ENCODE data around the gene EIF3D. TPM values are rescaled to one million over a fixed set of nuclear protein-coding genes. Genes with fewer than 3 reads are reported as not detected.
"Not testable (repeated sequence)": the region's sequence is repeated elsewhere in the genome, so short reads cannot be mapped to it uniquely, and the experiment has no call there.

The EIF3D gene
- total RNA-seq, 2 donors from 2014 or later: 141 to 250 TPM

- DNase-seq (ENCODE audit: low spot score): no peak
- Histone ChIP-seq H3K27me3 (replicated peaks; ENCODE audit: insufficient read depth) (no peaks in the 10 kb centered on the region), H3K9me3 (no peaks in the 10 kb centered on the region), H3K4me1 (ENCODE audit: control insufficient read depth in 1 of 2, low read depth in 2 of 2) (no peaks in the 10 kb centered on the region), H3K36me3 (no peaks in the 10 kb centered on the region), H3K27ac (no peak overlapping the region), H3K4me3 (no peak overlapping the region)
- ATAC-seq (ENCODE audit: insufficient number of reproducible peaks, low FRiP score, low read depth): no peak
- TF ChIP-seq CTCF (IDR thresholded peaks at IDR 0.05): no peak
Observed at GRCh38 chr22:36544107-36544620, 15.2 kb upstream of the EIF3D start.

GRCh38 chr22:36541831-36542411, 13.0 kb upstream of the EIF3D start:
- Histone ChIP-seq H3K36me3 (no peaks in the 10 kb centered on the region), H3K9me3 (no peaks in the 10 kb centered on the region), H3K4me3 (no peak overlapping the region), H3K27me3 (replicated peaks; ENCODE audit: insufficient read depth) (no peaks in the 10 kb centered on the region), H3K27ac (no peak overlapping the region), H3K4me1 (ENCODE audit: control insufficient read depth in 1 of 2, low read depth in 2 of 2) (no peaks in the 10 kb centered on the region)
- DNase-seq (ENCODE audit: low spot score) (no peak), ATAC-seq (ENCODE audit: insufficient number of reproducible peaks, low FRiP score, low read depth) (no peak)
- TF ChIP-seq CTCF (IDR thresholded peaks at IDR 0.05): no peak

GRCh38 chr22:36540867-36541642, 12.1 kb upstream of the EIF3D start:
- Histone ChIP-seq H3K4me1 (ENCODE audit: control insufficient read depth in 1 of 2, low read depth in 2 of 2) (no peaks in the 10 kb centered on the region), H3K9me3 (no peaks in the 10 kb centered on the region), H3K36me3 (no peaks in the 10 kb centered on the region), H3K4me3 (no peak overlapping the region), H3K27ac (no peak overlapping the region), H3K27me3 (replicated peaks; ENCODE audit: insufficient read depth) (no peaks in the 10 kb centered on the region)
- DNase-seq (ENCODE audit: low spot score) (no peak), ATAC-seq (ENCODE audit: insufficient number of reproducible peaks, low FRiP score, low read depth) (no peak)
- no peak for TF ChIP-seq CTCF (IDR thresholded peaks at IDR 0.05)

GRCh38 chr22:36538529-36538928, 9.6 kb upstream of the EIF3D start:
- no peaks in the 10 kb centered on the region for H3K27me3 ChIP-seq (replicated peaks; ENCODE audit: insufficient read depth)
- no peaks in the 10 kb centered on the region for H3K36me3 ChIP-seq
- H3K4me3 ChIP-seq: no peak overlapping the region
- ATAC-seq (ENCODE audit: insufficient number of reproducible peaks, low FRiP score, low read depth): no peak
- no peak for DNase-seq (ENCODE audit: low spot score)
- no peak for TF ChIP-seq CTCF (IDR thresholded peaks at IDR 0.05)
- H3K27ac ChIP-seq: no peak overlapping the region
- no peaks in the 10 kb centered on the region for H3K4me1 ChIP-seq (ENCODE audit: control insufficient read depth in 1 of 2, low read depth in 2 of 2)
- H3K9me3 ChIP-seq: no peaks in the 10 kb centered on the region

- TF ChIP-seq CTCF (IDR thresholded peaks at IDR 0.05): no peak
- ATAC-seq (ENCODE audit: insufficient number of reproducible peaks, low FRiP score, low read depth) (no peak), DNase-seq (ENCODE audit: low spot score) (no peak)
- no peaks in the 10 kb centered on the region for H3K27me3 ChIP-seq (replicated peaks; ENCODE audit: insufficient read depth)
- no peaks in the 10 kb centered on the region for H3K4me1 ChIP-seq (ENCODE audit: control insufficient read depth in 1 of 2, low read depth in 2 of 2)
- no peak overlapping the region for H3K27ac ChIP-seq
- H3K4me3 ChIP-seq: no peak overlapping the region
- H3K36me3 ChIP-seq: no peaks in the 10 kb centered on the region
- no peaks in the 10 kb centered on the region for H3K9me3 ChIP-seq
Observed at GRCh38 chr22:36536717-36537116, 7.8 kb upstream of the EIF3D start.

- H3K27ac ChIP-seq; H3K9me3 ChIP-seq; H3K4me1 ChIP-seq (ENCODE audit: control insufficient read depth in 1 of 2, low read depth in 2 of 2); ATAC-seq (ENCODE audit: insufficient number of reproducible peaks, low FRiP score, low read depth); H3K4me3 ChIP-seq; H3K27me3 ChIP-seq (replicated peaks; ENCODE audit: insufficient read depth); DNase-seq (ENCODE audit: low spot score); H3K36me3 ChIP-seq: not testable (repeated sequence)
Observed at GRCh38 chr22:36533320-36533719, 4.4 kb upstream of the EIF3D start.

Measured in thoracic aorta (tissue), 2 donors.